Sigmoid colon (tissue), 7 donors: ENCODE measurements around the gene MATN4. TPM values are rescaled to one million over a fixed set of nuclear protein-coding genes. Genes with fewer than 3 reads are reported as not detected.

Experiments used
- DNase-seq: peaks from one replicate; pipeline ENCODE4 v3.0.0-alpha.2; 2019
- H3K27ac ChIP-seq, 4 donors: fragments of 200-600 bp; sonication (generic); one replicate each; pipeline ENCODE4 v1.5.1; 2016 to 2019; ENCODE audit warnings: mild to moderate bottlenecking in 1 of 4
- H3K27me3 ChIP-seq, 3 donors: fragments of 200-600 bp; sonication (generic); one replicate each; pipeline ENCODE4 v1.5.1; 2019; ENCODE audit warnings: mild to moderate bottlenecking in 1 of 3
- H3K36me3 ChIP-seq, 4 donors: fragments of 200-600 bp; sonication (generic); one replicate each; pipeline ENCODE4 v1.5.1; 2016 to 2019
- H3K4me1 ChIP-seq, 4 donors: fragments of 200-600 bp; sonication (generic); one replicate each; pipeline ENCODE4 v1.5.1; 2017 to 2019
- H3K4me3 ChIP-seq, 4 donors: fragments of 200-600 bp; sonication (generic); one replicate each; pipeline ENCODE4 v1.5.1; 2017 to 2019; ENCODE audit warnings: mild to moderate bottlenecking in 2 of 4, moderate library complexity in 1 of 4
- H3K9me3 ChIP-seq, 4 donors: fragments of 200-600 bp in 3 of 4; sonication (generic) in 3 of 4; one replicate each; pipeline versions ENCODE4 v1.5.1 to v1.6.1; 2013 to 2019
- EP300 ChIP-seq, 4 donors: sonication (generic); formaldehyde crosslinking; IDR thresholded peaks; one replicate each; pipeline ENCODE4 v1.6.1; 2017; ENCODE audit warnings: antibody characterized with exemption in 4 of 4
- POLR2A ChIP-seq, 2 donors: fragments of 450-650 bp; IDR thresholded peaks; one replicate each; pipeline ENCODE4 v1.6.1; 2016; ENCODE audit warnings: antibody characterized with exemption in 2 of 2, mild to moderate bottlenecking in 2 of 2, moderate library complexity in 2 of 2
- POLR2AphosphoS5 ChIP-seq, 4 donors: sonication (generic); formaldehyde crosslinking; IDR thresholded peaks; one replicate each; pipeline ENCODE4 v1.6.1; 2017; ENCODE audit warnings: antibody characterized with exemption in 4 of 4
- WGBS, 2 donors: extraction: QIAGEN DNeasy Blood & Tissue Kit; methylation state at CpG; one replicate each; pipeline ENCODE4 v1.1.7; 2013; 5-methylcytosine and 5-hydroxymethylcytosine counted together
- intact Hi-C: fragments of 100-400 bp; cut with DNase I; formaldehyde crosslinking; loops from one replicate; pipeline ENCODE4 v1.15.1; 2023
- polyA plus RNA-seq, 3 donors: library from polyadenylated mRNA; stranded (reverse); fragments of 200-250 nt; gene quantifications; one replicate each; pipeline ENCODE4 v1.2.3, GENCODE V29; 2013
- total RNA-seq, 4 donors: library from RNA; depleted of rRNA; stranded (reverse); fragments of >200 nt; gene quantifications; one replicate each; pipeline ENCODE4 v1.1.0, GENCODE V29; 2016
- TF ChIP-seq, protein P1 (sequence below), 4 experiments: fragments of 450-650 bp in 3 of 4; fragments of 200-600 bp in 1 of 4; IDR thresholded peaks; one replicate each; pipeline ENCODE4 v1.5.1; 2016 to 2019; ENCODE audit warnings: antibody characterized with exemption in 4 of 4, mild to moderate bottlenecking in 3 of 4, moderate library complexity in 2 of 4
- donor health status: healthy with polysubstance abuse.
- donor health status: Bipolar disorder and iron deficiency.
- donor health status: healthy.

Gene MATN4
- total and polyA plus RNA-seq, 7 donors: 0.17 TPM; not detected in 6

DNA sequence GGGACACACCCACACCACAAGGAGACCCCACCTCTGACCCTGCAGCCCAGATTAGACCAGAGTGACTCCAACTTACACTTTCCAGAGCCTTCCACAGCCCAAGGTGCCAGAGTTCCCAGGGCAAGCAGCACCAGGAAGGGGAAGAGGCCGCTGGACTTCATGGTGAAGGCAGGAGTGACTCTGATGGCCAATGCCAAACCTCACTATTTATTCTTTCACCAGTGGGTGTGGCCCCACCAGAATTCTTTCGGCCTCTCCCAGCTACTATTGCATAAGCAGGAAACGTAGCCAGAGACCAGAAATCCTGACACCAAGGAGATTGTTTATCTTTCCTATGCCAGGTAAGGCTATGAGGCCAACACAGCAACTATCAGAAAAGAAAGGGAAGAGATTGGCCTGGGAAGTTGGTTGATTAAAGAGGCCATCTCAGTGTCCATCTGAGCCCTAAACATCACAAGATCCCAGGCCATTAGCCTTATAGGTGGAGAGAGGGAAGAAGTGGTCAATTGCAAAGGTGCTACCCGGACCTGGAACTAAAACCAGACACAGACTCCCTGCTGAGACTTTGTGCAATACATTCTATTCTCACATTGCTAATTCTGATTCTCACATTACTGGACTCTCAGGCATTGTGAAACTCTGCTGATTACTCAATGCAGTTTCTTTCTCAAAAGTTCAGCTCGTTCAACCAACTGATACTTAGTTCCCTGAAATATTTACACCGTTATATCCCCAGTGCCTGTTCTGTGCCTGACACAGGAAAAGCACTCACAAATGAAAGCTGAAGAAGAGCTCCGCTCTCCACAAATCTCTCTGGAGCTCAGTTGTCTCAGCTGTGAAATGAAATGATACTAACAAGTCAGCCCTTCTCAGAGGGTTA, 53.5 kb downstream of the MATN4 start, which contains the start of gene SLPI:
Gene SLPI (minus strand): TSS at position 182 of the 880 bp plus-strand sequence. CDS start 21 bp downstream, at position 161.
- H3K9me3 ChIP-seq: no peaks in the 10 kb centered on the region
- 35 to 49% methylated on average over 7 of the region's 7 CpGs for WGBS, 2 donors

DNA sequence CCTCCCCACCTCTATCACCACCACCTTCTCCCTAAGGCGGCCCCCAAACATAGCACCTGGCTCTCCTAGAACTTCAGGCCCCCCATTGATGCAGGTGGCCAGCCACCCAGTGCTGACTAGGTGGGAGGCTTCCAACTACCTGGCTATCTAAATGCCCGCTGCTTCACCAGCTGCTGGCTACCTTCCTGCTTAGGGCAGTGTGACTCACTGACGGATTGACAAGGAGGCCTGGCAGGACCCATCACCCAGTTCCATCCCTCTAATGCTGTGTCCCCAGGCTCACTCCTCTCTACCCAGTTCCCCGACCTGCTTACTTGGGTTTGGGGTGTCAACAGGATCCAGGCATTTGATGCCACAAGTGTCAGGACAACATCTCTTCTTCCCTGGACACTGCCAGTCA, 54.8 kb downstream of the MATN4 start:
- 91 to 95% methylated on average over 4 of the region's 4 CpGs for WGBS, 2 donors
- TF ChIP-seq, protein P1, sequence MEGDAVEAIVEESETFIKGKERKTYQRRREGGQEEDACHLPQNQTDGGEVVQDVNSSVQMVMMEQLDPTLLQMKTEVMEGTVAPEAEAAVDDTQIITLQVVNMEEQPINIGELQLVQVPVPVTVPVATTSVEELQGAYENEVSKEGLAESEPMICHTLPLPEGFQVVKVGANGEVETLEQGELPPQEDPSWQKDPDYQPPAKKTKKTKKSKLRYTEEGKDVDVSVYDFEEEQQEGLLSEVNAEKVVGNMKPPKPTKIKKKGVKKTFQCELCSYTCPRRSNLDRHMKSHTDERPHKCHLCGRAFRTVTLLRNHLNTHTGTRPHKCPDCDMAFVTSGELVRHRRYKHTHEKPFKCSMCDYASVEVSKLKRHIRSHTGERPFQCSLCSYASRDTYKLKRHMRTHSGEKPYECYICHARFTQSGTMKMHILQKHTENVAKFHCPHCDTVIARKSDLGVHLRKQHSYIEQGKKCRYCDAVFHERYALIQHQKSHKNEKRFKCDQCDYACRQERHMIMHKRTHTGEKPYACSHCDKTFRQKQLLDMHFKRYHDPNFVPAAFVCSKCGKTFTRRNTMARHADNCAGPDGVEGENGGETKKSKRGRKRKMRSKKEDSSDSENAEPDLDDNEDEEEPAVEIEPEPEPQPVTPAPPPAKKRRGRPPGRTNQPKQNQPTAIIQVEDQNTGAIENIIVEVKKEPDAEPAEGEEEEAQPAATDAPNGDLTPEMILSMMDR (IDR thresholded peaks at IDR 0.05): no peak
- TF ChIP-seq POLR2AphosphoS5 (IDR thresholded peaks at IDR 0.05) (no peak), POLR2A (IDR thresholded peaks at IDR 0.05) (no peak), EP300 (IDR thresholded peaks at IDR 0.05) (no peak)
- Histone ChIP-seq H3K27me3 (peaks cover 0 to 6% (median 0%) of the 10 kb centered on the region in 3 donors), H3K4me3 (no peak overlapping the region), H3K9me3 (no peaks in the 10 kb centered on the region), H3K27ac (no peak overlapping the region), H3K36me3 (no peaks in the 10 kb centered on the region), H3K4me1 (peaks cover 0 to 7% (median 0%) of the 10 kb centered on the region in 4 donors)
- no peak for DNase-seq
- intact Hi-C loops: no loop called here

More for the DNA sequence above, 53.5 kb downstream of the MATN4 start, which contains the start of gene SLPI:
- no peak within 1 kb of the TSS for H3K4me3 ChIP-seq
- H3K4me1 ChIP-seq: peaks cover 0 to 7% (median 0%) of the 10 kb centered on the region in 4 donors
- H3K36me3 ChIP-seq: no peaks in the 10 kb centered on the region
- H3K27me3 ChIP-seq: peaks cover 0 to 3% (median 0%) of the 10 kb centered on the region in 3 donors
- TF ChIP-seq EP300 (IDR thresholded peaks at IDR 0.05): no peak
- TF ChIP-seq POLR2AphosphoS5 (IDR thresholded peaks at IDR 0.05): no peak
- TF ChIP-seq POLR2A (IDR thresholded peaks at IDR 0.05): no peak
- TF ChIP-seq, protein P1 (IDR thresholded peaks at IDR 0.05): no peak
- DNase-seq: peak; percentile 72
- H3K27ac ChIP-seq: peak within 1 kb of the TSS in 2 of 4 donors; percentile 20 to 59
- intact Hi-C loops: no loop called here

DNA sequence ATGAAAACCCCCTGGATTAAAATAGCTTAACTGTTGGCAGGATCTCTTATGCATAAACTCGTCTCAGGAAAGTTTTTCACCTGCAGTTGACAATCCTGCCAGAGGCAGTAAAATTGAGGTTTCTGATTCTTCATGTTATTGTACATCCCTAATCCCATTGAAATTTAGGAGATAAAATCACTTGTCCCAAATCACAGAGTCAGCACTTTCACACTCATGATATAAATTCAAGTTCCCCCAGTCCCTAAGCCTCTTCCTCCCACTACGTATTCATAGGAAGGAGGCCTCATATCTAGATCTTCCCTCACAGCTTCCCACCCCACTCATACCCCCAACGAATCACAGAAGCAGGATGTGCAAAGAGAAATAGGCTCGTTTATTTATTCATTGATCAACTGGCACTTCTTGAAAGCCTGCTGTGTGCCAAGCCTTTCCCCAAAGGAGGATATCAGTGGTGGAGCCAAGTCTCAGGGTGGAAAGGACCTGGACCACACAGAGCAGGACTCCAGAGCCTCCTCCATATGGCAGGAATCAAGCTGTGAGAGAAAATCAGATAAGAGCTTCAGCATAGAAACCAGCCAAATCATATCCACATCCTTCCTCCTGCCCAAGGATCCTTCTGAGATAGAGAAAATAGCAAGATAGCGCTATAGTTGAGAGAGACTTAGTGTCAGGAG, 56.1 kb downstream of the MATN4 start:
- 56 to 72% methylated on average over 5 of the region's 5 CpGs for WGBS, 2 donors
- no peaks in the 10 kb centered on the region for H3K9me3 ChIP-seq
- peaks cover 0 to 7% (median 0%) of the 10 kb centered on the region in 4 donors for H3K4me1 ChIP-seq
- peaks cover 0 to 12% (median 0%) of the 10 kb centered on the region in 3 donors for H3K27me3 ChIP-seq
- H3K27ac ChIP-seq: no peak overlapping the region
- H3K4me3 ChIP-seq: no peak overlapping the region
- no peaks in the 10 kb centered on the region for H3K36me3 ChIP-seq
- DNase-seq: no peak
- TF ChIP-seq EP300 (IDR thresholded peaks at IDR 0.05) (no peak), POLR2A (IDR thresholded peaks at IDR 0.05) (no peak), POLR2AphosphoS5 (IDR thresholded peaks at IDR 0.05) (no peak)
- TF ChIP-seq, protein P1 (IDR thresholded peaks at IDR 0.05): no peak
- intact Hi-C loops: no loop called here

DNA sequence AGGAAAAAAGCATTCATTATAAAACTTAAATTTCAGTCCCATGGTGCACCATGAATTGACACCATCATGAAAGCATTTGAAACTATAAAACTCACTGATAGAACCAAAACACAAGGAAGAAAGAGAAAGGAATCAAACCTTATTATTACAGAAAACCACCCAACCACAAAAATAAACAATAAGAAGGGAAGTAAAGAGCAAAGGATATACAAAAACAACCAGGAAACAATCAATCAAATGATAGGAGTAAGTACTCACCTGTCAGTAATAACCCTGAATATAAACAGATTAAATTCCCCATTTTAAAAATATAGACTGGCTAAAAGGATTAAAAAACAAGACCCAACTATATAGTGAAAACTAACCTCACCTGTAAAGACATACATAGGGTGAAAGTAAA, 59.5 kb downstream of the MATN4 start:
- H3K9me3 ChIP-seq: no peaks in the 10 kb centered on the region
- H3K36me3 ChIP-seq: no peaks in the 10 kb centered on the region
- H3K4me3 ChIP-seq: no peak overlapping the region
- intact Hi-C loops: no loop called here
- TF ChIP-seq, protein P1 (IDR thresholded peaks at IDR 0.05): no peak
- TF ChIP-seq POLR2A (IDR thresholded peaks at IDR 0.05) (no peak), POLR2AphosphoS5 (IDR thresholded peaks at IDR 0.05) (no peak), EP300 (IDR thresholded peaks at IDR 0.05) (no peak)
- peaks cover 0 to 36% (median 0%) of the 10 kb centered on the region in 3 donors for H3K27me3 ChIP-seq
- H3K4me1 ChIP-seq: no peaks in the 10 kb centered on the region
- DNase-seq: no peak
- no peak overlapping the region for H3K27ac ChIP-seq
